Right forelimb (tissue), 1 donor: ENCODE measurements around the gene ZNF446.
"Not testable (repeated sequence)": the region's sequence is repeated elsewhere in the genome, so short reads cannot be mapped to it uniquely, and the experiment has no call there.

Source experiments
- DNase-seq: peaks from one replicate; pipeline ENCODE4 v3.0.0-alpha.2; 2018

Gene ZNF446

GRCh38 chr19:58507602-58508223, 31.6 kb downstream of the ZNF446 start:
- not testable (repeated sequence) for DNase-seq

GRCh38 chr19:58509731-58510083, 33.6 kb downstream of the ZNF446 start:
- no peak for DNase-seq

- no peak for DNase-seq
Observed at GRCh38 chr19:58510084-58510862, 34.1 kb downstream of the ZNF446 start.

- no peak for DNase-seq
Observed at GRCh38 chr19:58511353-58512208, 35.4 kb downstream of the ZNF446 start, which contains the start of gene SLC27A5. Gene SLC27A5, minus strand, starts transcription at chr19:58511992. Its CDS starts 37 bp downstream, at chr19:58511955.

GRCh38 chr19:58513213-58513693, 37.1 kb downstream of the ZNF446 start:
- no peak for DNase-seq

- DNase-seq = peak; percentile 93
Observed at GRCh38 chr19:58513694-58514563, 37.8 kb downstream of the ZNF446 start.

GRCh38 chr19:58514564-58515022, 38.4 kb downstream of the ZNF446 start:
- no peak for DNase-seq

- no peak for DNase-seq
Observed at GRCh38 chr19:58515259-58515658, 39.1 kb downstream of the ZNF446 start.

- no peak for DNase-seq
Observed at GRCh38 chr19:58516246-58516836, 40.2 kb downstream of the ZNF446 start.

- DNase-seq = no peak
Observed at GRCh38 chr19:58516964-58517833, 41.0 kb downstream of the ZNF446 start.

GRCh38 chr19:58518256-58519086, 42.3 kb downstream of the ZNF446 start:
- no peak for DNase-seq

GRCh38 chr19:58519087-58519354, 42.9 kb downstream of the ZNF446 start:
- peak; percentile 80 for DNase-seq

GRCh38 chr19:58519355-58520256, 43.5 kb downstream of the ZNF446 start, which contains the start of gene ZBTB45:
Gene ZBTB45, minus strand, starts transcription at chr19:58519810. Its CDS starts 2,137 bp downstream, at chr19:58517673.
- peak; percentile 96 for DNase-seq

- no peak for DNase-seq
Observed at GRCh38 chr19:58520257-58520599, 44.1 kb downstream of the ZNF446 start.

- DNase-seq = no peak
Observed at GRCh38 chr19:58521651-58522050, 45.5 kb downstream of the ZNF446 start.

- DNase-seq = no peak
Observed at GRCh38 chr19:58522709-58523108, 46.6 kb downstream of the ZNF446 start.

- DNase-seq = no peak
Observed at GRCh38 chr19:58529405-58529804, 53.3 kb downstream of the ZNF446 start.
